ENCODE results near the gene PYCR2. TPM values are rescaled to one million over a fixed set of nuclear protein-coding genes. Genes with fewer than 3 reads are reported as not detected.

Gene PYCR2
- total RNA-seq, 1 donor from 2014 or later: 44.5 TPM

- no peak for TF ChIP-seq CTCF (IDR thresholded peaks at IDR 0.05; ENCODE audit: unreplicated experiment)
- Mint-ChIP-seq H3K4me3 (ENCODE audit: unreplicated experiment) (no peak overlapping the region), H3K27me3 (ENCODE audit: unreplicated experiment) (peaks cover 14% of the 10 kb centered on the region), H3K27ac (ENCODE audit: unreplicated experiment) (no peak overlapping the region), H3K4me1 (ENCODE audit: unreplicated experiment) (peaks cover 45% of the 10 kb centered on the region), H3K36me3 (ENCODE audit: low read depth, unreplicated experiment) (peaks cover 5% of the 10 kb centered on the region), H3K9me3 (ENCODE audit: unreplicated experiment) (no peaks in the 10 kb centered on the region)
- DNase-seq (ENCODE audit: low spot score): no peak
These were observed 44.4 kb downstream of the PYCR2 start for GRCh38 chr1:225879521-225880221.

- Mint-ChIP-seq H3K36me3 (ENCODE audit: low read depth, unreplicated experiment) (peaks cover 12% of the 10 kb centered on the region), H3K27ac (ENCODE audit: unreplicated experiment) (peak overlapping the region; percentile 70), H3K9me3 (ENCODE audit: unreplicated experiment) (no peaks in the 10 kb centered on the region), H3K27me3 (ENCODE audit: unreplicated experiment) (peaks cover 15% of the 10 kb centered on the region), H3K4me3 (ENCODE audit: unreplicated experiment) (peak overlapping the region; percentile 29), H3K4me1 (ENCODE audit: unreplicated experiment) (peaks cover 42% of the 10 kb centered on the region)
- TF ChIP-seq CTCF (IDR thresholded peaks at IDR 0.05; ENCODE audit: unreplicated experiment): no peak
- DNase-seq (ENCODE audit: low spot score): no peak
These were observed 45.8 kb downstream of the PYCR2 start for GRCh38 chr1:225878282-225878681.

GRCh38 chr1:225877580-225877979 is 46.5 kb downstream of the PYCR2 start:
- Mint-ChIP-seq H3K36me3 (ENCODE audit: low read depth, unreplicated experiment) (peaks cover 12% of the 10 kb centered on the region), H3K27me3 (ENCODE audit: unreplicated experiment) (peaks cover 13% of the 10 kb centered on the region), H3K9me3 (ENCODE audit: unreplicated experiment) (no peaks in the 10 kb centered on the region), H3K27ac (ENCODE audit: unreplicated experiment) (no peak overlapping the region), H3K4me1 (ENCODE audit: unreplicated experiment) (peaks cover 42% of the 10 kb centered on the region), H3K4me3 (ENCODE audit: unreplicated experiment) (peak overlapping the region; percentile 43)
- peak; percentile 76 for DNase-seq (ENCODE audit: low spot score)
- peak; percentile 55 for TF ChIP-seq CTCF (IDR thresholded peaks at IDR 0.05; ENCODE audit: unreplicated experiment)

- Mint-ChIP-seq H3K27me3 (ENCODE audit: unreplicated experiment) (peaks cover 13% of the 10 kb centered on the region), H3K4me1 (ENCODE audit: unreplicated experiment) (peaks cover 42% of the 10 kb centered on the region), H3K36me3 (ENCODE audit: low read depth, unreplicated experiment) (peaks cover 12% of the 10 kb centered on the region), H3K27ac (ENCODE audit: unreplicated experiment) (no peak overlapping the region), H3K9me3 (ENCODE audit: unreplicated experiment) (no peaks in the 10 kb centered on the region), H3K4me3 (ENCODE audit: unreplicated experiment) (no peak overlapping the region)
- no peak for TF ChIP-seq CTCF (IDR thresholded peaks at IDR 0.05; ENCODE audit: unreplicated experiment)
- no peak for DNase-seq (ENCODE audit: low spot score)
These were observed 47.0 kb downstream of the PYCR2 start for GRCh38 chr1:225876900-225877510.

All from endothelial cell (in vitro differentiated cells).